HepG2 (cell line): Measurements from ENCODE around the gene CD300LD. TPM values are rescaled to one million over a fixed set of nuclear protein-coding genes. Genes with fewer than 3 reads are reported as not detected.

Experiments used
- ATAC-seq: fragments of 200-7000 bp; cut with Tn5 transposase; 3 replicates; pipeline ENCODE4 v1.9.1; 2020; ENCODE audit warnings: mild to moderate bottlenecking, moderate library complexity
- BruUV-seq: library from RNA; stranded (reverse); fragments of 400-500 nt; replicated peaks from 2 replicates; lab custom pipeline; 2021; lab: Mats Ljungman, UMichigan
- CTCF ChIA-PET: fragments of 300-600 bp; formaldehyde crosslinking; extraction: SDS; loops from one replicate; lab custom pipeline; 2021; ENCODE audit warnings: low total read pairs, inconsistent platforms, low intra/inter-chr PET ratio; lab: Yijun Ruan, JAX
- POLR2A ChIA-PET: fragments of 350-600 bp; sonication (Branson Sonifier 250); formaldehyde crosslinking; loops from one replicate; lab custom pipeline; 2020; ENCODE audit warnings: antibody characterized with exemption, inconsistent platforms; lab: Yijun Ruan, JAX
- DNase-seq: peaks from one replicate; pipeline ENCODE4 v3.0.0-alpha.2; 2015; ENCODE audit warnings: low spot score
- FAIRE-seq: peaks from 3 replicates; lab custom pipeline; 2011; peaks lifted over from hg19 to GRCh38; lab: Jason Lieb, UNC
- H2AFZ ChIP-seq: one replicate; pipeline ENCODE4 v1.6.1; 2011; ENCODE audit warnings: low read length, inconsistent platforms
- H3K27ac ChIP-seq: fragments of 300-600 bp; 3 replicates; pipeline ENCODE4 v1.8.0; 2011; ENCODE audit warnings: mixed run types, mild to moderate bottlenecking, mixed read lengths, low read length, inconsistent platforms; ENCODE audit not compliant: insufficient read depth; ENCODE audit errors: extremely low read length
- H3K27me3 ChIP-seq, 2 experiments: fragments of 200-600 bp in 1 of 2; 2 replicates in 1 of 2; 3 replicates in 1 of 2; pipeline versions ENCODE4 v1.6.0 to v1.8.0; 2011; ENCODE audit warnings: low read length in 2 of 2, mild to moderate bottlenecking in 2 of 2, moderate library complexity in 2 of 2, inconsistent platforms in 1 of 2; ENCODE audit not compliant: insufficient read depth in 2 of 2, control insufficient read depth in 1 of 2
- H3K36me3 ChIP-seq, 2 experiments: fragments of 200-600 bp in 1 of 2; replicated peaks in 1 of 2; 2 replicates in 1 of 2; 3 replicates in 1 of 2; pipeline versions ENCODE4 v1.5.1 to v1.8.0; 2011; ENCODE audit warnings: low read length in 2 of 2, inconsistent platforms in 1 of 2; ENCODE audit not compliant: insufficient read depth in 2 of 2, control insufficient read depth in 1 of 2
- H3K4me1 ChIP-seq: 2 replicates; pipeline ENCODE4 v1.5.1; 2012; ENCODE audit warnings: low read length, inconsistent platforms; ENCODE audit not compliant: insufficient read depth
- H3K4me2 ChIP-seq: 2 replicates; pipeline ENCODE4 v1.6.0; 2011; ENCODE audit warnings: low read depth, low read length, inconsistent platforms
- H3K4me3 ChIP-seq, 3 experiments: fragments of 200-600 bp in 1 of 3; sonication (generic), shearing (Covaris generic) in 1 of 3; replicated peaks in 1 of 3; 2 replicates each; pipeline ENCODE4 v1.5.1; 2011 to 2016; ENCODE audit warnings: low read length in 3 of 3, inconsistent platforms in 2 of 3, low read depth in 2 of 3, mild to moderate bottlenecking in 2 of 3, control low read depth in 1 of 3, mixed read lengths in 1 of 3; ENCODE audit not compliant: insufficient read depth in 1 of 3
- H3K79me2 ChIP-seq: one replicate; pipeline ENCODE4 v1.6.1; 2011; ENCODE audit warnings: low read length, inconsistent platforms; ENCODE audit not compliant: insufficient read depth
- H3K9ac ChIP-seq: 2 replicates; pipeline ENCODE4 v1.6.0; 2011; ENCODE audit warnings: mild to moderate bottlenecking, low read depth, low read length, inconsistent platforms; ENCODE audit not compliant: insufficient read depth
- H3K9me3 ChIP-seq: 2 replicates; pipeline ENCODE4 v1.5.1; 2012; ENCODE audit warnings: mild to moderate bottlenecking, low read length
- H4K20me1 ChIP-seq: 2 replicates; pipeline ENCODE4 v1.6.0; 2011; ENCODE audit warnings: inconsistent platforms, mild to moderate bottlenecking, low read length, moderate library complexity; ENCODE audit not compliant: insufficient read depth
- ESRRA ChIP-seq: sonication (generic); formaldehyde crosslinking; IDR thresholded peaks from 2 replicates; pipeline ENCODE4 v1.5.1; 2020; ENCODE audit warnings: mild to moderate bottlenecking, low read depth, missing genetic modification reagents
- SRSF9 ChIP-seq: fragments of 200-400 bp; formaldehyde crosslinking; IDR thresholded peaks from 2 replicates; pipeline ENCODE4 v1.6.1; 2018; ENCODE audit warnings: borderline replicate concordance, mild to moderate bottlenecking, low read depth, low read length; ENCODE audit not compliant: insufficient read depth, poor library complexity, severe bottlenecking
- ZNF260 ChIP-seq: sonication (generic); formaldehyde crosslinking; IDR thresholded peaks from 2 replicates; pipeline ENCODE4 v1.4.0; 2020; ENCODE audit warnings: missing genetic modification reagents, low read depth, mild to moderate bottlenecking, borderline replicate concordance
- ZNF510 ChIP-seq: sonication (generic); formaldehyde crosslinking; IDR thresholded peaks from 2 replicates; pipeline ENCODE4 v1.4.0; 2020; ENCODE audit warnings: low read depth, mild to moderate bottlenecking, missing genetic modification reagents
- WGBS: methylation state at CpG from one replicate; pipeline ENCODE4 v1.1.6; 2017; ENCODE audit warnings: low lambda C conversion rate; 5-methylcytosine and 5-hydroxymethylcytosine counted together
- in situ Hi-C: cut with HindIII; loops from 2 replicates; pipeline ENCODE4 v1.10.0; 2017; ENCODE audit warnings: low pct_unique_long_range_greater_than_20kb; ENCODE audit not compliant: extremely low pct_ligation_motif_present
- intact Hi-C: fragments of 100-400 bp; cut with micrococcal nuclease; formaldehyde crosslinking; loops from one replicate; pipeline ENCODE4 v1.10.0; 2022; ENCODE audit not compliant: unreplicated experiment
- polyA plus RNA-seq, 8 experiments: library from polyadenylated mRNA; depleted of rRNA in 3 of 8; stranded (reverse) in 7 of 8; unstranded in 1 of 8; fragments of >200 nt; fragmentation: Illumina TruSeq in 4 of 8; extraction: Trizol in 4 of 8; gene quantifications; 2 replicates each; pipeline versions ENCODE4 v1.2.1 to v1.2.3, GENCODE V29; 2011 to 2016; ENCODE audit warnings: low read depth in 4 of 8, missing spikeins in 1 of 8, mixed read lengths in 1 of 8; ENCODE audit not compliant: insufficient read depth in 1 of 8
- total RNA-seq, 5 experiments: library from RNA; depleted of rRNA; stranded (reverse); fragments of >200 nt; fragmentation: Illumina TruSeq; extraction: Trizol; gene quantifications; 2 replicates each; pipeline ENCODE4 v1.2.3, GENCODE V29; 2016; ENCODE audit warnings: low read depth in 1 of 5
- TF ChIP-seq, protein P1 (sequence below): IDR thresholded peaks from 2 replicates; pipeline ENCODE4 v1.6.1; 2016; ENCODE audit warnings: control low read depth
- TF ChIP-seq, protein P2 (sequence below): sonication (generic); formaldehyde crosslinking; IDR thresholded peaks from 2 replicates; pipeline ENCODE4 v1.5.0; 2020; ENCODE audit warnings: missing genetic modification reagents, mild to moderate bottlenecking, borderline replicate concordance
- TF ChIP-seq, protein P3 (sequence below): fragments of 450-650 bp; IDR thresholded peaks from 2 replicates; pipeline ENCODE4 v1.6.1; 2017
- TF ChIP-seq, protein P4 (sequence below): IDR thresholded peaks from 2 replicates; pipeline ENCODE4 v1.6.1; 2016; ENCODE audit warnings: mild to moderate bottlenecking, missing biosample characterization, missing genetic modification reagents
- TF ChIP-seq, protein P5 (sequence below): sonication (generic); formaldehyde crosslinking; IDR thresholded peaks from 2 replicates; pipeline ENCODE4 v1.5.0; 2020; ENCODE audit warnings: missing genetic modification reagents
- TF ChIP-seq, protein P6 (sequence below): IDR thresholded peaks from 2 replicates; pipeline ENCODE4 v1.6.1; 2012; ENCODE audit warnings: low read length, improper control_type of control experiment

The CD300LD gene
- total and polyA plus RNA-seq, 2 of the 13 experiments (the other 11 are each of a cell fraction or from before 2014, with no cell fraction given), result not detected

DNA sequence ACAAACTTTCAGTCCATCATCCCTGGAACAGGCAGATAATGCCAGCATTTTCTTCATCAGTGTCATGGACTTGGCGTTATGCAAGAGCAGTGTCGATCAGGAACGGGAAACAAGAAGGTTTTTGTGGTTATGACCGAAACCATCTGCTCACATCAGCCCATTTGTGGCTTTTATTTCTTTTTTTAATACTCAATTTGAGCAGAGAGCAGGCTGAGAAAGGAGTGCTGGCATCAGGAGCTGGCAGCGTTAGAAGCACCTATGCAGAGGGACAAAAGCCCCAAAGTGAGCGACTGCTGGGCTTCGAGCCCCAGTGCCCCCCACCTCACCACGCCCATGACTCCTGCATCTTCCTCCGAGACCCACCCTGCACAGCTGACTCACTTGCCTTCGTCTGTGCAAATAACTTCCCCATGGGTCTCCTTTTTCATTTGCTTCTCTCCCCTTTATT, 47.6 kb upstream of the CD300LD start:
- Histone ChIP-seq H3K27ac (no peak overlapping the region), H3K9ac (no peak overlapping the region), H3K79me2 (no peaks in the 10 kb centered on the region), H3K4me3 (no peak overlapping the region), H2AFZ (no peak overlapping the region), H4K20me1 (no peaks in the 10 kb centered on the region), H3K4me1 (no peaks in the 10 kb centered on the region), H3K9me3 (no peaks in the 10 kb centered on the region), H3K4me2 (no peak overlapping the region), H3K36me3 (no peaks in the 10 kb centered on the region), H3K27me3 (peaks cover 12 to 70% of the 10 kb centered on the region in 2 experiments; a peak in 3 of 5 replicates)
- TF ChIP-seq, protein P1, sequence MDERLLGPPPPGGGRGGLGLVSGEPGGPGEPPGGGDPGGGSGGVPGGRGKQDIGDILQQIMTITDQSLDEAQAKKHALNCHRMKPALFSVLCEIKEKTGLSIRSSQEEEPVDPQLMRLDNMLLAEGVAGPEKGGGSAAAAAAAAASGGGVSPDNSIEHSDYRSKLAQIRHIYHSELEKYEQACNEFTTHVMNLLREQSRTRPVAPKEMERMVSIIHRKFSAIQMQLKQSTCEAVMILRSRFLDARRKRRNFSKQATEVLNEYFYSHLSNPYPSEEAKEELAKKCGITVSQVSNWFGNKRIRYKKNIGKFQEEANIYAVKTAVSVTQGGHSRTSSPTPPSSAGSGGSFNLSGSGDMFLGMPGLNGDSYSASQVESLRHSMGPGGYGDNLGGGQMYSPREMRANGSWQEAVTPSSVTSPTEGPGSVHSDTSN (CRISPR knock-in tag), result no peak
- TF ChIP-seq, protein P2, sequence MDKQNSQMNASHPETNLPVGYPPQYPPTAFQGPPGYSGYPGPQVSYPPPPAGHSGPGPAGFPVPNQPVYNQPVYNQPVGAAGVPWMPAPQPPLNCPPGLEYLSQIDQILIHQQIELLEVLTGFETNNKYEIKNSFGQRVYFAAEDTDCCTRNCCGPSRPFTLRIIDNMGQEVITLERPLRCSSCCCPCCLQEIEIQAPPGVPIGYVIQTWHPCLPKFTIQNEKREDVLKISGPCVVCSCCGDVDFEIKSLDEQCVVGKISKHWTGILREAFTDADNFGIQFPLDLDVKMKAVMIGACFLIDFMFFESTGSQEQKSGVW (CRISPR knock-in tag), result no peak
- no peak for TF ChIP-seq ZNF260
- TF ChIP-seq ESRRA (CRISPR knock-in tag), result no peak
- no peak for TF ChIP-seq ZNF510 (CRISPR knock-in tag)
- no peak for TF ChIP-seq SRSF9
- TF ChIP-seq, protein P3, sequence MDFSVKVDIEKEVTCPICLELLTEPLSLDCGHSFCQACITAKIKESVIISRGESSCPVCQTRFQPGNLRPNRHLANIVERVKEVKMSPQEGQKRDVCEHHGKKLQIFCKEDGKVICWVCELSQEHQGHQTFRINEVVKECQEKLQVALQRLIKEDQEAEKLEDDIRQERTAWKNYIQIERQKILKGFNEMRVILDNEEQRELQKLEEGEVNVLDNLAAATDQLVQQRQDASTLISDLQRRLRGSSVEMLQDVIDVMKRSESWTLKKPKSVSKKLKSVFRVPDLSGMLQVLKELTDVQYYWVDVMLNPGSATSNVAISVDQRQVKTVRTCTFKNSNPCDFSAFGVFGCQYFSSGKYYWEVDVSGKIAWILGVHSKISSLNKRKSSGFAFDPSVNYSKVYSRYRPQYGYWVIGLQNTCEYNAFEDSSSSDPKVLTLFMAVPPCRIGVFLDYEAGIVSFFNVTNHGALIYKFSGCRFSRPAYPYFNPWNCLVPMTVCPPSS, result no peak
- TF ChIP-seq, protein P4, sequence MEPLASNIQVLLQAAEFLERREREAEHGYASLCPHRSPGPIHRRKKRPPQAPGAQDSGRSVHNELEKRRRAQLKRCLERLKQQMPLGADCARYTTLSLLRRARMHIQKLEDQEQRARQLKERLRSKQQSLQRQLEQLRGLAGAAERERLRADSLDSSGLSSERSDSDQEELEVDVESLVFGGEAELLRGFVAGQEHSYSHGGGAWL (CRISPR knock-in tag), result no peak
- TF ChIP-seq, protein P5, sequence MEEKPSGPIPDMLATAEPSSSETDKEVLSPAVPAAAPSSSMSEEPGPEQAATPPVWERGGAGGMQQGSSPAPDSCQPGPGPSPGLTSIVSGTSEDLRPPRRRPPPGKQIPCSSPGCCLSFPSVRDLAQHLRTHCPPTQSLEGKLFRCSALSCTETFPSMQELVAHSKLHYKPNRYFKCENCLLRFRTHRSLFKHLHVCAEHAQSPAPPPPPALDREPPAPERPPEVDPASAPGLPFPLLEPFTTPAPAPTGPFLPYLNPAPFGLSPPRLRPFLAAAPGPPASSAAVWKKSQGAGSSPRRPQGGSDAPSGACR (CRISPR knock-in tag), result no peak
- TF ChIP-seq, protein P6, sequence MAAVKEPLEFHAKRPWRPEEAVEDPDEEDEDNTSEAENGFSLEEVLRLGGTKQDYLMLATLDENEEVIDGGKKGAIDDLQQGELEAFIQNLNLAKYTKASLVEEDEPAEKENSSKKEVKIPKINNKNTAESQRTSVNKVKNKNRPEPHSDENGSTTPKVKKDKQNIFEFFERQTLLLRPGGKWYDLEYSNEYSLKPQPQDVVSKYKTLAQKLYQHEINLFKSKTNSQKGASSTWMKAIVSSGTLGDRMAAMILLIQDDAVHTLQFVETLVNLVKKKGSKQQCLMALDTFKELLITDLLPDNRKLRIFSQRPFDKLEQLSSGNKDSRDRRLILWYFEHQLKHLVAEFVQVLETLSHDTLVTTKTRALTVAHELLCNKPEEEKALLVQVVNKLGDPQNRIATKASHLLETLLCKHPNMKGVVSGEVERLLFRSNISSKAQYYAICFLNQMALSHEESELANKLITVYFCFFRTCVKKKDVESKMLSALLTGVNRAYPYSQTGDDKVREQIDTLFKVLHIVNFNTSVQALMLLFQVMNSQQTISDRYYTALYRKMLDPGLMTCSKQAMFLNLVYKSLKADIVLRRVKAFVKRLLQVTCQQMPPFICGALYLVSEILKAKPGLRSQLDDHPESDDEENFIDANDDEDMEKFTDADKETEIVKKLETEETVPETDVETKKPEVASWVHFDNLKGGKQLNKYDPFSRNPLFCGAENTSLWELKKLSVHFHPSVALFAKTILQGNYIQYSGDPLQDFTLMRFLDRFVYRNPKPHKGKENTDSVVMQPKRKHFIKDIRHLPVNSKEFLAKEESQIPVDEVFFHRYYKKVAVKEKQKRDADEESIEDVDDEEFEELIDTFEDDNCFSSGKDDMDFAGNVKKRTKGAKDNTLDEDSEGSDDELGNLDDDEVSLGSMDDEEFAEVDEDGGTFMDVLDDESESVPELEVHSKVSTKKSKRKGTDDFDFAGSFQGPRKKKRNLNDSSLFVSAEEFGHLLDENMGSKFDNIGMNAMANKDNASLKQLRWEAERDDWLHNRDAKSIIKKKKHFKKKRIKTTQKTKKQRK, result no peak
- ChIA-PET CTCF (no interaction called here), POLR2A (no interaction called here)
- intact Hi-C loops, result no loop called here
- ATAC-seq, result no peak
- in situ Hi-C loops, result no loop called here
- BruUV-seq, result no TSS peak
- WGBS, result 0% methylated on average over 10 of the region's 10 CpGs
- FAIRE-seq, result no peak
- DNase-seq, result no peak
